HG03159 (cell line): Measurements from ENCODE around the gene PNPLA8.
"Not testable (repeated sequence)": the region's sequence is repeated elsewhere in the genome, so short reads cannot be mapped to it uniquely, and the experiment has no call there.

Experiments used
- ATAC-seq: cut with Tn5 transposase; IDR thresholded peaks from one replicate; pipeline ENCODE4 v1.9.1; 2021; ENCODE audit warnings: mild to moderate bottlenecking, moderate library complexity; ENCODE audit not compliant: unreplicated experiment

PNPLA8 gene, protein sequence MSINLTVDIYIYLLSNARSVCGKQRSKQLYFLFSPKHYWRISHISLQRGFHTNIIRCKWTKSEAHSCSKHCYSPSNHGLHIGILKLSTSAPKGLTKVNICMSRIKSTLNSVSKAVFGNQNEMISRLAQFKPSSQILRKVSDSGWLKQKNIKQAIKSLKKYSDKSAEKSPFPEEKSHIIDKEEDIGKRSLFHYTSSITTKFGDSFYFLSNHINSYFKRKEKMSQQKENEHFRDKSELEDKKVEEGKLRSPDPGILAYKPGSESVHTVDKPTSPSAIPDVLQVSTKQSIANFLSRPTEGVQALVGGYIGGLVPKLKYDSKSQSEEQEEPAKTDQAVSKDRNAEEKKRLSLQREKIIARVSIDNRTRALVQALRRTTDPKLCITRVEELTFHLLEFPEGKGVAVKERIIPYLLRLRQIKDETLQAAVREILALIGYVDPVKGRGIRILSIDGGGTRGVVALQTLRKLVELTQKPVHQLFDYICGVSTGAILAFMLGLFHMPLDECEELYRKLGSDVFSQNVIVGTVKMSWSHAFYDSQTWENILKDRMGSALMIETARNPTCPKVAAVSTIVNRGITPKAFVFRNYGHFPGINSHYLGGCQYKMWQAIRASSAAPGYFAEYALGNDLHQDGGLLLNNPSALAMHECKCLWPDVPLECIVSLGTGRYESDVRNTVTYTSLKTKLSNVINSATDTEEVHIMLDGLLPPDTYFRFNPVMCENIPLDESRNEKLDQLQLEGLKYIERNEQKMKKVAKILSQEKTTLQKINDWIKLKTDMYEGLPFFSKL

DNA sequence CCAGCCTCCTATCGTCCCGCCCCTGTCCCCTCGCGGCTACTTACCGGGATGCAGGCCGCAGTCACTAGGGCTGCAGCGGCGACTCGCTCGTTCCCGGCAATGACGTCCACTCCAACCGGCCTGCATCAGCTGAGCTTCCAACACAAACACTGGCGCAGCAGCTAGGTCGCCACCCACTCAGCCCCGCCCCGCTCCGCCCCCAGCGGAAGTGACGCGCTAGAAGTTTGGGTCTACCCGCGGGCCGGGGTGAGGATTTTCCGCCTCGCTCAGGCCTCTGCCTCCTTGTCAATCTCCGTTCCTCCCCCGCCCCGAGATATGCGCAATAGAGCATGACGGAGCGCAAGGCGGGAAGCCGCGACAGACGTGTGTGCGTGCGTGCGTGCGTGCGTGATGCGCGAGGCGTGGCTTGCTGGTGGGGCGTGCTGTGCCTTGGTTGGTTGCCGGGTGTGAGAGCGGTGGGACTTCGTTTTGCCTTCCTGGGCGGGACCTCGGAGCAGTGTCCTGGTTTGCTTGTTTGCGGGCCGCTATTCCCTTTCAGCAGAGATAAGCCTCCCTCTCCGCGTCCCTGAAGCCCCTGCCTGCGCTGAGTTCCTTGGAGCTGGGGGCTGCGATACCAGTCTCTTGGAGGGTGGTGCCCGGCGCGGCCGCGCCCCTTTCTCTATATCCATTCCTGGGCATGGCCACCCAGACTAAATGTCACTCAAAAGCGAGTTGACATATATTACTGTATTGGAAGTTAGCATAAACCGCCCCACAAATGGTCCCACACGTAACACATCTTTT lies at the start of gene PNPLA8:
Gene PNPLA8, minus strand, starts transcription at position 151 of the 783 bp plus-strand sequence. CDS start 10,644 bp downstream, outside the sequence.
- peak; percentile 95 for ATAC-seq

DNA sequence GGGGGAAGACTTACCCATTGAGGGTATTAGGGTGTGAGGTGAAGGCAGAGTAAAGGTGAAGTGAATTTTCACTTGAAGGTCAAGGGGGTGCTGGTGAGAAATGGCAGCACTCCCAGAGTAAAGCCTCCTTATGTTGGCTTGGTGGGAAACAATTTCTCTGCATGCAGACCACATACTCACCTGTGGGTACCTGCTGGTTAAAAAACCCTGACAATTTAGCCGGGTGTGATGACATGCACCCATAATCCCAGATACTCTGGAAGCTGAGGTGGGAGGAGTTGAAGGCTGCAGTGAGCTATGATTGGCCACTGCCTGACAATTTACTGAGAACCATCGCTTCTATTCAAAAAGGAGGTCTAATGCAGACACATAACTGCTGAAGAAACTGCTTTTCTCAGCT lies 49.2 kb upstream of the PNPLA8 start:
- ATAC-seq: no peak

DNA sequence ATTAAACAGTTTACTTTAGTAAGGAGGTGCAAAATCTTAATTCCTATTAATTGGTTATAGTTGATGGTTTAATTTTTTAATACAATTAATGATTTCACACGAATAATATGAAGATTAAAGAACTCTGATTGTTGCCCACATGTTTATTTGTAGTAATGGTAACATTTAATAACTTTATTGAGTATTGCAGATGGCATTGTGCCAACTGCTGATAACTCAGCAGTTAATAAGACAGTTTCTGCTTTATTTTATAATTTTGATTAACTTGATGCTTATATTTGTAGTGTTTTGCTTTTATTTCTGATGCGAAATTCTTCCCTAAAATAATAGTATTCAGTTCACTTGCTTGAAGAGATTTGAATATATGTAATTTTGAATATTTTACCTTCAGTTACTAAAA lies 46.5 kb upstream of the PNPLA8 start:
- no peak for ATAC-seq

DNA sequence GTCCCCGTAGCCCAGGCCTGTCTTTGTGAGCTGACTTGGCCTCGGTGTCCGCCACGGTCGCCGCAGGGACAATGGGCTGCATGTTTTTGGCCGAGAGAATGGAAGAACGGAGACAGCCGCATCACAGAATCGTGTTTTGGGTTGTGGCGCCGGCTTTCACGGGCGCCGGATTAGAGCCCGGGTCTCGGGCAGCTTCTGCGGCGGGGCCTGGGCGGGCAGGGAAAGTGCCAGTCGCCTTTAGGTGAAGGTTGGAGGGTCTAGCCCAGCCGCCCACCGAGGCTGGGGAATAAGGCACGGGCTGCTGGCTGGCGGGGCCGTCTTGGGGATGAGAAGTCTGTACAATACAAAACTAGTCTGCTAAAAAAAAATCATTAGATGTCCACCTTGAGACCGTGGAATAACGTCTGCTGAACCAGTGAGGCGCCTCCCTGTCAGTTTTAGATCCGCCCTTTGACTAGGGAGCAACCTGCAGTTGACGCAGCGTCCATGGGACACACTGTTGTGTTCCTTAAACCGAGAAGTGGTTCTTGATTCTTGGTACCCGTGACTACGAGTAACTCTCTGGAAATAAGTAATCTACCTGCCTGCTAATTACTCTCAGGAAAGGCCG lies 44.3 kb upstream of the PNPLA8 start:
- peak; percentile 13 for ATAC-seq

DNA sequence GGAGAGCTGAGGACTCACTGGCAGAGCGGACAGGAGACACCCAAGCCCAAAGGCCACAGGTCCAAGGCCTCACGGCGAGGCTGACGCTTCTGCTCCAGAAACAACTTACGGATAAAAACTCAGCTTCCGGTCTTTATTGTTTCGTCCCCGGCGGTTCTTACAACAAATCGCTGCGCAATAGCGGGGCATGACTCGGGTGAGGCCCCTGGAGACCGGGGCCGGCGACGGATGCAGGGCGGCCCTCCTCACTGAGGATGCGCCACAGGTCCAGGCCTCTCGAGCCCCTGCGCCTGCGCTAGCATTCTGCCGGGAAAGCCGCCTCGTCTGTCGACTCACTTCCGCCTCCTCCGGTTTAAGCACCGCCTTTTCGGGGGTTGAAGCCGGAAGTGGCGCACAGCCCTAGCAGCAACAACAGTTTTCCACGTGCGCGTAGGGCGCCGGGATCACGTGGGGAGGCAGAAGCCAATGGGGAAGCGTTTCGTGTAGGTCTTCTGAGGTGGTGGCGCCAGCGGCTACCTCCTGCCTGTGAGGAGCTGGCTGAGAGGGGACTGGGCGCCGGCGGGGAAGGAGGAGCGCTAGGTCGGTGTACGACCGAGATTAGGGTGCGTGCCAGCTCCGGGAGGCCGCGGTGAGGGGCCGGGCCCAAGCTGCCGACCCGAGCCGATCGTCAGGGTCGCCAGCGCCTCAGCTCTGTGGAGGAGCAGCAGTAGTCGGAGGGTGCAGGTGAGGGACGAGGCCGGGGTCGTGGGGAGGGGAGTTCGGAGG lies 43.6 kb upstream of the PNPLA8 start, which contains the start of the genes DNAJB9 and THAP5:
Gene DNAJB9, plus strand, starts transcription at position 494 of the 765 bp plus-strand sequence. CDS start 1,853 bp downstream, outside the sequence.
Gene THAP5, minus strand, starts transcription at position 326 of the 765 bp plus-strand sequence. Its CDS starts 137 bp downstream, at position 189.
- peak; percentile 95 for ATAC-seq

DNA sequence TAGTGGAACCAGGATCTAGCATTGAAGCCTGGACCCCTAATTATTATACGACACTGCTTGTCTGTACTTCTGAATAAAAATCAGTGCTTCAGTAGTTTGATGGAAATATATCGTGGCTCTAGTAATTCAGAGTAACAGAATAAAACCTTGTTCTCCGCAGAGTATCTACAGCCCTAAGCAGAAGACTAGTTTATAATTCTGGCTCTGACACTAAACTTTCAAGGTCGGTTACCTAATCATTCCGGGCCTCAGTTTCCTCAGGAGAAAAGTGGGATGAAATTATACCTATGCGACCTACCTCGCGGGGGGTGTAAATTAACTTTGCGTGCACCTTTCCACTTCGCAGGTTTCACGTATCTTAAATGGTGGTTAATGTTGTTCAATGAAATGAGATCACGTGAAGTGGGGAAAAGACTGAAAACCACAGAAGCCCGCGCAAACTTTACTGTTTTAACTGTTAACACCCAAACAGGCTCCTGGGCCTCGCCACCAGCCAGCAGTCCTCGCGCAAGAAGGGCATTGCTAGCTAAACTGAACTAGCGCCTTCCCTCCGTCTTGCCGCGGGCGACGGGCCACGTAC lies 43.0 kb upstream of the PNPLA8 start:
- no peak for ATAC-seq

DNA sequence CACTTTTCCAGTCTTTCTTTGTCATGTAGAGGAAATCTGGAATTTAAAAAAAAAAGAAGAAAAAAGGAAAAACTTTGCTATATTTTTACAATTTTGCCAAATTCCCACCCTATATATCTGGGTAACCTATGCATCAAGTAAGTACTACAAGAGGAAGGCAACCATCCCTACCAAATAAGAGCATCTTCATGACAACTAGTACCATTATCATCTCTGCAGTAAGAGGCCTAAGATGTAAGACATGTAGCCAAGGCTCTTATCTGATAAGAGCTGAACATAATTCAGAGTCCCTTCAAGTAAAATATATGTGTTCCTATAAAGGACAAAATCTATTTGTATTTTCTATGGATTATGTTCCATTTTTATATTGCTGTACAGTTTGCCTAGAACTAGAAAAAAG lies 40.1 kb upstream of the PNPLA8 start:
- no peak for ATAC-seq

DNA sequence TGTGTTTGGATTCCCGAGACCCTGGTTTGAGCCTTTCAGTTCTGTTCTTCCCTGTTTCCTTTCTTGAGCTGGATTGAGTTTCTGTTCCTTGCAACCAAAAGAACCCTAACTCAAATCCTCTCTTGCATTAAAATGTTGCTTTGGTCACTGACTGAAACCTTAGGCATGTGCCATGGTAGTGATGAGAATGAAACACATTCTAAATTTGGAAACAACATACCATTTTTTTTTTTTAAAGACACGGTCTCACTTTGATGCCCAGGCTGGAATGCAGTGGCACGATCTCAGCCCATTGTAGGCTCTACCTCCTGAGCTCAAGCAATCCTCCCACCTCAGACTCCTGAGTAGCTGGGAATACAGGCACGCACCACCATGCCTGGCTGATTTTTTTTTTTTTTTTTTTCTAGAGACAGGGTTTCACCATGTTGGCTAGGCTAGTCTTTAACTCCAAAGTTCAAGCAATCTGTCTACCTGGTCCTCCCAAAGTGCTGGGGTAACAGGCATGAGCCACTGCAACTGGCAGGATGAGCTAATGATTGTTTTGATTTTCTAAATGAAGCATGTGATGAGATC lies 35.2 kb upstream of the PNPLA8 start:
- no peak for ATAC-seq

DNA sequence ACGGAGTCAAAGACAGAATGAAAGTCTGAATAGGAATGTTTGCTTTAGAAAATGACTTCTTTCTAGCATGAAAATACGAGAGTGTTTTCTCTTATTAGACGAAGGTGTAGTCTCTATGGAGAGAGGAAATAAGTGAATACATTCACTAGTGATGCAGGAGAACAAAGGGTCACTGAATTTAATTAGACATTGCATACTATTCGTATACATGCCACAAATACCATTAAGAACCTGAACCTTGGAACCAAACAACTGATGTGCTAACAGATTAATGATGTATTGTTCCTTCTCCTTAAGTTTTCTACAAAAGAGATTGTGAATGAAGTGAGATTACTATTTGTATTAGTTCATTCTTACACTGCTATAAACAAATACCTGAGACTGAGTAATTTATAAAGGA lies 33.3 kb upstream of the PNPLA8 start:
- ATAC-seq: no peak

DNA sequence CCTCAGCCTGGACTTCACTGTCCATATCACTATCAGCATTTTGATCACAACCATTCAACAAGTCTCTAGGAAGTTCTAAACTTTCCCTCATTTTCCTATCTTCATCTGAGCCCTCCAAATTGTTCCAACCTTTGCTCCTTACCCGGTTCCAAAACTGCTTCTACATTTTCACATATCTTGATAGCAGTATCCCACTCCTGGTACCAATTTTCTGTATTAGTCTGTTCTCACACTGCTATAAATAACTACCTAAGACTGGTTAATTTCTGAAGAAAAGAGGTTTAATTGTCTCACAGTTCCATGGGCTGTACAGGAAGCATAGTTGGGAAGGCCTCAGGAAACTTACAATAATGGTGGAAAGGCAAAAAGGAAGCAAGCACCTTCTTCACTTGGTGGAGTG lies 31.7 kb upstream of the PNPLA8 start:
- no peak for ATAC-seq

DNA sequence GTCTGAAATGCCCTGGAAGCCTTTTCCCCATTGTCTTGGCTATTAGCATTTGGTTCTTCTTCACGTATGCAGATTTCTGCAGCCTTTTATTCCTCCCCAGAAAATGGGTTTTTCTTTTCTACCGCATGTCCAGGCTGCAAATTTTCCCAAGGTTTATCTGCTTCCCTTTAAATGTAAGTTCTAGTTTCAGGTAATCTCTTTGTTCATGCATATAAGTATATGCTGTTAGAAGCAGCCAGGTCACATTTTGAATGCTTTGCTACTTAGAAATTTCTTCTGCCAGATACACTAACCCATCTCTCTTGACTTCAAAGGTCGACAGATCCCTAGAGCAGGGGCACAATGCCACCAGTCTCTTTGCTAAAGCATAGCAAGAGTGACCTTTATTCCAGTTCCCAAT lies 31.3 kb upstream of the PNPLA8 start:
- ATAC-seq: no peak

DNA sequence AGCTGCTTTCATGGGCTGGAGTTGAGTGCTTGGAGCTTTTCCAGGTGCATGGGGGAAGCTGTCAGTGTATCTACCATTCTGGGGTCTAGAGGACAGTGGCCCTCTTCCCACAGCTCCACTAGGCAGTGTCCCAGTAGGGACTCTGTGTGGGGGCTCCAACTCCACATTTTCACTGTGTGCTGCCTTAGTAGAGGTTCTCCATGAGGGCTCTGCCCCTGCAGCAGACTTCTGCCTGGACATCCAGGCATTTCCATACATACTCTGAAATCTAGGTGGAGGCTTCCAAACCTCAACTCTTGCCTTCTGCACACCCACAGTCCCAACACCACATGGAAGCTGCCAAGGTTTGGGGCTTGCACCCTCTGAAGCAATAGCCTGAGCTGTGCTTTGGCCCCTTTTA lies 30.7 kb upstream of the PNPLA8 start:
- not testable (repeated sequence) for ATAC-seq

DNA sequence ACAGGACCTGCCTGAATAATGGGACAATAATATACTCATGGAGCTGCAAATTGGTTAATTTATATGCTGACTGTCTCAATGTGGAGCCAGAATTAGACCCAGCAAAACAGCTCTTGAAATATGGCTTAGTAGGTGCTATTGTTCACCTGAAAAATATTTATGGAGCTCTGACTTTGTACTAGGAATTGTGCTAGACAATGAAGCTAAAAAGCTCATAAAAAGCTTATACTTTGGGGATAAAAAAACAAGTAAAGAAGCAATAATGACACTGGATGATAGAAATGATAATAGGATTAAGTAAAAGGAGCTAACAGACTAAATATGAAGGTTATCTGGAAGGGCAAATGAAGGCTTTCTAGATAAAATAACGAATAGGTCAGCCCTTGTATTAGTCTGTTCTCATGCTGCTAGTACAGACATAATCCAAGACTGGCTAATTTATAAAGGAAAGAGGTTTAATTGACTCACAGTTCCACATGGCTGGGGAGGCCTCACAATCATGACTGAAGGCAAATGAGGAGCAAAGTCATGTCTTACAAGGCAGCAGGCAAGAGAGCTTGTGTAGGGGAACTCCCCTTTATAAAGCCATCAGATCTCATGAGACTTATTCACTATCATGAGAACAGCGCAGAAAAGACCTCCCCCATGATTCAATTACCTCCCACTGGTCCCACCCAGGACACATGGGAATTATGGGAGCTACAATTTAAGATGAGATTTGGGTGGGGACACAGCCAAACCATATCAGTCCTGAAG lies 22.4 kb upstream of the PNPLA8 start:
- ATAC-seq: not testable (repeated sequence)

DNA sequence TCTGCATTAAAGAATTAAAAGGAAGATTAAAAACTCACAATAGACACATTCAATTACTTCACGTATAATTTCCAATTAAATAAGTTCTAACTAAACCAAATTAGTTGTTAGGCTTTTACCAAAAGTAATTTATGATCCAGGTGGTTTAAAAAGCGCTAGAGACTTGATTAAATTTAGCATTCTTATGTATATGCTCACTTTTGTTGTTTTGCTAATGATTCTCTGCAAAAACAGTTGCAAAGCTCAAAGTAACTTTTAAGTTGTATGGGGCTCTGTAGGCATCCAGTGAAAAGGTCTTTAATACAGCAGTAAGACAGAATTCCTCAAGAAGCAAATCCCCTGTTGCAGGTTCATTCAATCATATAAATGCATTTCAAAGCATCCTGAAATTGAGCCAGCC lies 15.5 kb upstream of the PNPLA8 start:
- ATAC-seq: no peak

DNA sequence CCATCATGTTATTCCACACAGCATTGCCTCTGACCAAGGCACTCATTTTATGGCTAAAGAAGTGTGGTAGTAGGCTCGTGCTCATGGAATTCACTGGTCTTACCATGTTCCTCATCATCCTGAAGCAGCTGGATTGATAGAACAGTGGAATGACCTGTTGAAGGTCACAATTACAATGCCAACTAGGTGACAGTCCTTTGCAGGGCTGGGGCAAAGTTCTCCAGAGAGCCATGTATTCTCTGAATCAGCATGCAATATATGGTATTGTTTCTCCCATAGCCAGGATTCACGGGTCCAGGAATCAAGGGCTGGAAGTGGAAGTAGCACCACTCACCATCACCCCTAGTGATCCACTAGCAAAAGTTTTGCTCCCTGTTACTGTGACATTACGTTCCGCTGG lies 12.8 kb upstream of the PNPLA8 start:
- not testable (repeated sequence) for ATAC-seq

DNA sequence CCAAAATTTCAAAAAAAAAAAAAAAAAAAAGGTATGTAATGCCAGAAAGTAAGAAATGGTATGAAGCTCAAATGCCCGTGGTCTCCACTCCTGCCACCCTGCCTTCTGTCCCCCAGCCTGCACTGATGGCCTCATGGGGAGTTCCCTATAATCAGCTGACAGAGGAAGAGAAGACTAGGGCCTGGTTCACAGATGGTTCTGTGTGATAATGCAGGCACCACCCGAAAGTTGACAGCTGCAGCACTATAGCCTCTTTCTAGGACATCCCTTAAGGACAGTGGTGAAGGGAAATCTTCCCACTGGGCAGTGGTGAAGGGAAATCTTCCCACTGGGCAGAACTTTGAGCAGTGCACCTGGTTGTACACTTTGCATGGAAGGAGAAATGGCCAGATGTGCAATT lies 12.3 kb upstream of the PNPLA8 start:
- ATAC-seq: not testable (repeated sequence)

DNA sequence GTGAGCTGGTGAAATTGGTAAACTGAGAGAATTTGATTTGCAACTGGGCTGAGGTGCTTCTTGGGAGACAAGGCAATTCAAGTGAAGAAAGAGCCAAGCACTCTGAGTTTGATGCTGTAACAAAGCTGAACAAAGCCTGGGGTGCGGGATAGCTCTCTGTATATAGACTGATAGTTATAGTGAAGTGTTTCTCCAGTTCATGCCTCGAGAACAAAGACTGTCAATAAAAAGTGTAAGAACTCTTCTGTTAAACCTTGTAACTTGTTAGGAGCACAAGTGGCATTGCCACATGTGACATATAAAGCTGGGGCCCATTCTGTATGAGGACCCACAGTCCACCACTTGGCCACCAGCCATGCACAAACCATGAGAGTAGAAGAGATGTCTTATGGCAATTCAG lies 11.3 kb upstream of the PNPLA8 start:
- no peak for ATAC-seq

DNA sequence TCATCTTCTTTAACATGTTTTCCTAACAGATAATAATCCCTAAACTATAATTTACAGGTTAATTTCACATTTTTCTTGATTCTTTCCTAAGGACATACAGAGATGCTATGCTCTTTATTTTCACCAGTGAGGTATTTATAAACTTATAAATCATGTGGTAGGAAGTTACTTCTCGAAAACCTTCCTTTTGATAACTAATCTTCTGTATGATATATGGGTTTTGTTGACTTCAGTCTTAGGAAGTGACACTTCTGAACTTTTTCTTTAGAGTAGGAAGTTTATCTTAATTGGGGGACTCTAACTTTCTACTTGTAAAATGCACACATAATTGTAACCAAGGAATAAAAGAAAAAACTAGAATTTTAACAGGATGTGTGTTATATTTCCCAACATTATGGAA lies 9.8 kb upstream of the PNPLA8 start:
- no peak for ATAC-seq
